Breast epithelium (tissue), 4 donors: ENCODE measurements around the gene CPSF4L. TPM values are rescaled to one million over a fixed set of nuclear protein-coding genes. Genes with fewer than 3 reads are reported as not detected.

Source experiments
- DNase-seq, 2 donors: peaks; one replicate each; pipeline ENCODE4 v3.0.0-alpha.2; 2019; ENCODE audit warnings: low spot score in 2 of 2
- H3K27ac ChIP-seq, 2 donors: fragments of 200-600 bp; sonication (generic) in 1 of 2; one replicate each; pipeline ENCODE4 v1.5.1; 2016 to 2019; ENCODE audit warnings: mild to moderate bottlenecking in 1 of 2
- H3K27me3 ChIP-seq, 2 donors: fragments of 200-600 bp; sonication (generic) in 1 of 2; one replicate each; pipeline versions ENCODE4 v1.5.1 to v1.6.0; 2017 to 2019; ENCODE audit warnings: control low read depth in 1 of 2, mild to moderate bottlenecking in 1 of 2
- H3K36me3 ChIP-seq: fragments of 200-600 bp; one replicate; pipeline ENCODE4 v1.5.1; 2019
- H3K4me1 ChIP-seq, 2 donors: fragments of 200-600 bp; sonication (generic); one replicate each; pipeline ENCODE4 v1.5.1; 2016 to 2019; ENCODE audit warnings: control low read depth in 1 of 2
- H3K4me3 ChIP-seq, 3 donors: fragments of 200-600 bp; sonication (generic); 1 replicate in 2 of 3; 2 replicates in 1 of 3; pipeline ENCODE4 v1.5.1; 2016 to 2019; ENCODE audit warnings: mild to moderate bottlenecking in 3 of 3, moderate library complexity in 2 of 3
- H3K9me3 ChIP-seq, 2 donors: fragments of 200-600 bp; sonication (generic) in 1 of 2; one replicate each; pipeline ENCODE4 v1.5.1; 2016 to 2019; ENCODE audit warnings: control low read depth in 1 of 2
- CTCF ChIP-seq, 3 donors: fragments of 450-650 bp; IDR thresholded peaks; one replicate each; pipeline ENCODE4 v1.5.1; 2016 to 2017; ENCODE audit warnings: antibody characterized with exemption in 3 of 3, mild to moderate bottlenecking in 3 of 3, moderate library complexity in 3 of 3
- POLR2A ChIP-seq: fragments of 450-650 bp; IDR thresholded peaks from one replicate; pipeline ENCODE4 v1.6.1; 2016; ENCODE audit warnings: antibody characterized with exemption, mild to moderate bottlenecking, moderate library complexity
- POLR2AphosphoS5 ChIP-seq, 3 donors: sonication (generic); formaldehyde crosslinking; IDR thresholded peaks; one replicate each; pipeline ENCODE4 v1.6.1; 2017; ENCODE audit warnings: antibody characterized with exemption in 3 of 3
- intact Hi-C: fragments of 100-400 bp; cut with DNase I; formaldehyde crosslinking; loops from one replicate; pipeline ENCODE4 v1.15.1; 2023; ENCODE audit warnings: low total_unique reads
- total RNA-seq, 3 donors: library from RNA; depleted of rRNA; stranded (reverse); fragments of >200 nt; gene quantifications; one replicate each; pipeline ENCODE4 v1.1.0, GENCODE V29; 2016

CPSF4L gene
- total RNA-seq, 3 donors from 2014 or later: 0.29 TPM; not detected in 2

GRCh38 chr17:73209436-73209835 lies 52.2 kb downstream of the CPSF4L start:
- no peaks in the 10 kb centered on the region for H3K4me1 ChIP-seq
- no peak overlapping the region for H3K27ac ChIP-seq
- no peak for DNase-seq
- TF ChIP-seq CTCF (IDR thresholded peaks at IDR 0.05) (no peak), POLR2A (no peak), POLR2AphosphoS5 (IDR thresholded peaks at IDR 0.05) (no peak)
- no peaks in the 10 kb centered on the region for H3K36me3 ChIP-seq
- H3K9me3 ChIP-seq: no peaks in the 10 kb centered on the region
- intact Hi-C loops: no loop called here
- H3K27me3 ChIP-seq: no peaks in the 10 kb centered on the region
- no peak overlapping the region for H3K4me3 ChIP-seq

- no peaks in the 10 kb centered on the region for H3K36me3 ChIP-seq
- no peak overlapping the region for H3K4me3 ChIP-seq
- TF ChIP-seq POLR2AphosphoS5 (IDR thresholded peaks at IDR 0.05) (no peak), POLR2A (no peak), CTCF (IDR thresholded peaks at IDR 0.05) (no peak)
- H3K4me1 ChIP-seq: no peaks in the 10 kb centered on the region
- no peak overlapping the region for H3K27ac ChIP-seq
- no peaks in the 10 kb centered on the region for H3K27me3 ChIP-seq
- intact Hi-C loops: no loop called here
- H3K9me3 ChIP-seq: no peaks in the 10 kb centered on the region
- no peak for DNase-seq
Measured at GRCh38 chr17:73208139-73208827, 53.4 kb downstream of the CPSF4L start.

GRCh38 chr17:73205459-73205961 lies 56.2 kb downstream of the CPSF4L start:
- Histone ChIP-seq H3K9me3 (no peaks in the 10 kb centered on the region), H3K36me3 (peaks cover 1% of the 10 kb centered on the region), H3K4me3 (no peak overlapping the region), H3K27ac (no peak overlapping the region), H3K27me3 (no peaks in the 10 kb centered on the region), H3K4me1 (no peaks in the 10 kb centered on the region)
- TF ChIP-seq POLR2A (no peak), POLR2AphosphoS5 (IDR thresholded peaks at IDR 0.05) (no peak), CTCF (IDR thresholded peaks at IDR 0.05) (no peak)
- peak in 1 of 2 donors; percentile 14 for DNase-seq
- intact Hi-C loops: no loop called here

GRCh38 chr17:73203788-73204479 lies 57.7 kb downstream of the CPSF4L start:
- intact Hi-C loops: no loop called here
- Histone ChIP-seq H3K9me3 (no peaks in the 10 kb centered on the region), H3K4me1 (no peaks in the 10 kb centered on the region), H3K36me3 (peaks cover 8% of the 10 kb centered on the region), H3K27ac (peak overlapping the region; percentile 19 to 65), H3K4me3 (no peak overlapping the region), H3K27me3 (no peaks in the 10 kb centered on the region)
- TF ChIP-seq CTCF (IDR thresholded peaks at IDR 0.05) (no peak), POLR2AphosphoS5 (IDR thresholded peaks at IDR 0.05) (no peak), POLR2A (no peak)
- peak in 1 of 2 donors; percentile 2 for DNase-seq
